Liver (tissue), 9 donors: ENCODE measurements around the gene ALPI. TPM values are rescaled to one million over a fixed set of nuclear protein-coding genes. Genes with fewer than 3 reads are reported as not detected.
"Not testable (repeated sequence)": the region's sequence is repeated elsewhere in the genome, so short reads cannot be mapped to it uniquely, and the experiment has no call there.

Experiments used
- DNase-seq: peaks from one replicate; pipeline ENCODE4 v3.0.0-alpha.2; 2017; ENCODE audit warnings: low spot score
- H3K27ac ChIP-seq, 2 donors: one replicate each; pipeline ENCODE4 v1.7.0; 2013; ENCODE audit warnings: inconsistent platforms in 2 of 2, low read length in 2 of 2, control low read depth in 1 of 2, low read depth in 1 of 2, mild to moderate bottlenecking in 1 of 2
- H3K27me3 ChIP-seq, 4 donors: one replicate each; pipeline versions ENCODE4 v1.6.1 to v1.7.0; 2013; ENCODE audit warnings: low read length in 3 of 4, inconsistent platforms in 1 of 4, mild to moderate bottlenecking in 1 of 4, moderate library complexity in 1 of 4; ENCODE audit not compliant: control insufficient read depth in 4 of 4, insufficient read depth in 4 of 4
- H3K36me3 ChIP-seq, 4 donors: one replicate each; pipeline versions ENCODE4 v1.6.1 to v1.7.0; 2013; ENCODE audit warnings: low read length in 3 of 4, mild to moderate bottlenecking in 3 of 4, low read depth in 1 of 4, moderate library complexity in 1 of 4; ENCODE audit not compliant: control insufficient read depth in 4 of 4, insufficient read depth in 3 of 4
- H3K4me1 ChIP-seq, 4 donors: one replicate each; pipeline versions ENCODE4 v1.6.1 to v1.7.0; 2013; ENCODE audit warnings: low read length in 3 of 4, mild to moderate bottlenecking in 3 of 4, moderate library complexity in 1 of 4; ENCODE audit not compliant: control insufficient read depth in 4 of 4, insufficient read depth in 4 of 4
- H3K4me3 ChIP-seq, 3 donors: one replicate each; pipeline versions ENCODE4 v1.6.1 to v1.7.0; 2013; ENCODE audit warnings: low read length in 3 of 3, control low read depth in 1 of 3, low read depth in 1 of 3, mild to moderate bottlenecking in 1 of 3
- H3K9ac ChIP-seq, 2 donors: one replicate each; pipeline ENCODE4 v1.7.0; 2013; ENCODE audit warnings: low read length in 2 of 2, mild to moderate bottlenecking in 2 of 2, moderate library complexity in 2 of 2, control low read depth in 1 of 2, low read depth in 1 of 2
- H3K9me3 ChIP-seq, 4 donors: one replicate each; pipeline versions ENCODE4 v1.6.1 to v1.7.0; 2013; ENCODE audit warnings: low read length in 3 of 4; ENCODE audit not compliant: control insufficient read depth in 4 of 4
- ATF3 ChIP-seq: IDR thresholded peaks from 2 replicates; pipeline ENCODE4 v1.6.1; 2016; ENCODE audit warnings: antibody characterized with exemption
- EGR1 ChIP-seq, 2 donors: IDR thresholded peaks; 2 replicates each; pipeline ENCODE4 v1.6.1; 2016 to 2018; ENCODE audit warnings: antibody characterized with exemption in 2 of 2, low read depth in 2 of 2
- GABPA ChIP-seq, 2 donors: IDR thresholded peaks in 1 of 2; conservative IDR thresholded peaks in 1 of 2; 2 replicates each; pipeline ENCODE4 v1.6.1; 2016; ENCODE audit warnings: antibody characterized with exemption in 2 of 2, mild to moderate bottlenecking in 1 of 2, moderate library complexity in 1 of 2
- HNF4A ChIP-seq, 2 donors: conservative IDR thresholded peaks; 2 replicates each; pipeline ENCODE4 v1.6.1; 2016; ENCODE audit warnings: antibody characterized with exemption in 2 of 2, mild to moderate bottlenecking in 2 of 2
- HNF4G ChIP-seq: IDR thresholded peaks from 2 replicates; pipeline ENCODE4 v1.6.1; 2016; ENCODE audit warnings: antibody characterized with exemption
- YY1 ChIP-seq: IDR thresholded peaks from 2 replicates; pipeline ENCODE4 v1.6.1; 2016; ENCODE audit warnings: antibody characterized with exemption, mild to moderate bottlenecking
- WGBS: extraction: QIAGEN DNeasy Blood & Tissue Kit; methylation state at CpG from one replicate; pipeline ENCODE4 v1.1.7; 2013; 5-methylcytosine and 5-hydroxymethylcytosine counted together
- polyA plus RNA-seq, 2 donors: library from polyadenylated mRNA; stranded (reverse) in 1 of 2; unstranded in 1 of 2; fragments of 200-250 nt in 1 of 2; fragments of >200 nt in 1 of 2; fragmentation: Nextera tagmentation in 1 of 2; extraction: Ambion mirVana in 1 of 2; gene quantifications; one replicate each; pipeline versions ENCODE4 v1.2.1 to v1.2.3, GENCODE V29; 2013 to 2015
- total RNA-seq, 2 donors: library from RNA; depleted of rRNA; stranded (reverse); fragments of >200 nt; gene quantifications; one replicate each; pipeline ENCODE4 v1.2.3, GENCODE V29; 2014
- TF ChIP-seq, protein P1 (sequence below): fragments of 150-350 bp; IDR thresholded peaks from 2 replicates; pipeline ENCODE4 v1.5.1; 2017; ENCODE audit warnings: improper control_type of control experiment, low read depth, low read length; ENCODE audit not compliant: missing input control
- TF ChIP-seq, protein P2 (sequence below): IDR thresholded peaks from 2 replicates; pipeline ENCODE4 v1.6.1; 2016; ENCODE audit warnings: antibody characterized with exemption
- TF ChIP-seq, protein P3 (sequence below): IDR thresholded peaks from 2 replicates; pipeline ENCODE4 v1.6.1; 2016; ENCODE audit warnings: antibody characterized with exemption, mild to moderate bottlenecking
- donor health status: healthy.
- donor health status: healthy.
- donor health status: healthy.
- donor health status: healthy.
- donor health status: healthy.

Gene ALPI
- total RNA-seq (not detected), polyA plus RNA-seq (under 1 TPM in 1 of 2 donors, not detected in 1; 0.02 TPM)

- Histone ChIP-seq H3K9me3 (peaks cover 0 to 1% (median 0%) of the 10 kb centered on the region in 4 donors), H3K4me3 (no peak within 1 kb of the TSS), H3K27me3 (peaks cover 0 to 7% (median 2%) of the 10 kb centered on the region in 4 donors), H3K9ac (no peak within 1 kb of the TSS), H3K27ac (no peak within 1 kb of the TSS), H3K36me3 (no peaks in the 10 kb centered on the region), H3K4me1 (no peaks in the 10 kb centered on the region)
- no peak for TF ChIP-seq GABPA (IDR thresholded peaks at IDR 0.05 in 1 of 2, conservative IDR thresholded peaks at IDR 0.05 in 1 of 2)
- no peak for TF ChIP-seq YY1
- TF ChIP-seq HNF4G = no peak
- no peak for TF ChIP-seq HNF4A (conservative IDR thresholded peaks at IDR 0.05)
- TF ChIP-seq, protein P1, sequence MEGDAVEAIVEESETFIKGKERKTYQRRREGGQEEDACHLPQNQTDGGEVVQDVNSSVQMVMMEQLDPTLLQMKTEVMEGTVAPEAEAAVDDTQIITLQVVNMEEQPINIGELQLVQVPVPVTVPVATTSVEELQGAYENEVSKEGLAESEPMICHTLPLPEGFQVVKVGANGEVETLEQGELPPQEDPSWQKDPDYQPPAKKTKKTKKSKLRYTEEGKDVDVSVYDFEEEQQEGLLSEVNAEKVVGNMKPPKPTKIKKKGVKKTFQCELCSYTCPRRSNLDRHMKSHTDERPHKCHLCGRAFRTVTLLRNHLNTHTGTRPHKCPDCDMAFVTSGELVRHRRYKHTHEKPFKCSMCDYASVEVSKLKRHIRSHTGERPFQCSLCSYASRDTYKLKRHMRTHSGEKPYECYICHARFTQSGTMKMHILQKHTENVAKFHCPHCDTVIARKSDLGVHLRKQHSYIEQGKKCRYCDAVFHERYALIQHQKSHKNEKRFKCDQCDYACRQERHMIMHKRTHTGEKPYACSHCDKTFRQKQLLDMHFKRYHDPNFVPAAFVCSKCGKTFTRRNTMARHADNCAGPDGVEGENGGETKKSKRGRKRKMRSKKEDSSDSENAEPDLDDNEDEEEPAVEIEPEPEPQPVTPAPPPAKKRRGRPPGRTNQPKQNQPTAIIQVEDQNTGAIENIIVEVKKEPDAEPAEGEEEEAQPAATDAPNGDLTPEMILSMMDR = no peak
- TF ChIP-seq EGR1 (IDR thresholded peaks at IDR 0.05; ENCODE audit: low read depth in 2 of 2) = no peak
- 81% methylated on average over 14 of the region's 14 CpGs for WGBS
- DNase-seq = no peak
These were observed at the start of gene ALPI for GRCh38 chr2:232455426-232456255. Gene ALPI (plus strand): TSS chr2:232456153. CDS start chr2:232456200, 47 bp downstream.

DNA sequence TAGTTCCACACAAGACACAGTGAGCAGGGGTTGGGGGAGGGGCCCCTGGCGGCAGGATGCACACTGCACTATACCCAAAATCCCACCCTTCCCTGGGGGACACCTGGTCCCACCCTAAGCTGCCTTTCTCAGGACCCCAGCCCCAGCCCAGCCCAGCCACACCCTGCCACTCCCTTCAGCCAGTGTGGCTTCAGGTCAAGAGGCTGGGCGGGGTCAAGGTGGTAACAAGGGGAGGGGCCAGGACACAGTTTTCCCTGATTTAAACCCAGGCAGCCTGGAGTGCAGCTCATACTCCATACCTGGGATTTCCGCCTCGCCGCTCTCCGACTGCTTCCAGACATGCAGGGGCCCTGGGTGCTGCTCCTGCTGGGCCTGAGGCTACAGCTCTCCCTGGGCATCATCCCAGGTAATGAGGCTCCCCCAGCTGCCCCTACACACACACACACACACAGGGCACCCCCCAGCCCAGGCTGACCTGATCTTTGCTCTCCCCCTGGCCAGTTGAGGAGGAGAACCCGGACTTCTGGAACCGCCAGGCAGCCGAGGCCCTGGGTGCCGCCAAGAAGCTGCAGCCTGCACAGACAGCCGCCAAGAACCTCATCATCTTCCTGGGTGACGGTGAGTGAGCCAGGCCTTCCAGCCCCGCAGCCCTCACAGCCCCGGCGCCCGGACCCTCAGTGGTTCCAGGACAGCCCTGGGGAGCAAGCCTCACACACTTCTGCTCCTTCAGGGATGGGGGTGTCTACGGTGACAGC is 49.2 kb upstream of the ALPI start, which contains the start of gene ALPG:
Gene ALPG, plus strand, starts transcription at position 289 of the 755 bp plus-strand sequence. Its CDS starts 51 bp downstream, at position 340.
- Histone ChIP-seq H3K36me3 (no peaks in the 10 kb centered on the region), H3K9me3 (no peaks in the 10 kb centered on the region), H3K27me3 (no peaks in the 10 kb centered on the region), H3K4me3 (no peak within 1 kb of the TSS), H3K4me1 (no peaks in the 10 kb centered on the region), H3K9ac (no peak within 1 kb of the TSS), H3K27ac (no peak within 1 kb of the TSS)
- 91% methylated on average over 17 of the region's 17 CpGs for WGBS
- no peak for DNase-seq
- no peak for TF ChIP-seq ATF3
- TF ChIP-seq, protein P2, sequence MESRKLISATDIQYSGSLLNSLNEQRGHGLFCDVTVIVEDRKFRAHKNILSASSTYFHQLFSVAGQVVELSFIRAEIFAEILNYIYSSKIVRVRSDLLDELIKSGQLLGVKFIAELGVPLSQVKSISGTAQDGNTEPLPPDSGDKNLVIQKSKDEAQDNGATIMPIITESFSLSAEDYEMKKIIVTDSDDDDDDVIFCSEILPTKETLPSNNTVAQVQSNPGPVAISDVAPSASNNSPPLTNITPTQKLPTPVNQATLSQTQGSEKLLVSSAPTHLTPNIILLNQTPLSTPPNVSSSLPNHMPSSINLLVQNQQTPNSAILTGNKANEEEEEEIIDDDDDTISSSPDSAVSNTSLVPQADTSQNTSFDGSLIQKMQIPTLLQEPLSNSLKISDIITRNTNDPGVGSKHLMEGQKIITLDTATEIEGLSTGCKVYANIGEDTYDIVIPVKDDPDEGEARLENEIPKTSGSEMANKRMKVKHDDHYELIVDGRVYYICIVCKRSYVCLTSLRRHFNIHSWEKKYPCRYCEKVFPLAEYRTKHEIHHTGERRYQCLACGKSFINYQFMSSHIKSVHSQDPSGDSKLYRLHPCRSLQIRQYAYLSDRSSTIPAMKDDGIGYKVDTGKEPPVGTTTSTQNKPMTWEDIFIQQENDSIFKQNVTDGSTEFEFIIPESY = no peak
- TF ChIP-seq, protein P3, sequence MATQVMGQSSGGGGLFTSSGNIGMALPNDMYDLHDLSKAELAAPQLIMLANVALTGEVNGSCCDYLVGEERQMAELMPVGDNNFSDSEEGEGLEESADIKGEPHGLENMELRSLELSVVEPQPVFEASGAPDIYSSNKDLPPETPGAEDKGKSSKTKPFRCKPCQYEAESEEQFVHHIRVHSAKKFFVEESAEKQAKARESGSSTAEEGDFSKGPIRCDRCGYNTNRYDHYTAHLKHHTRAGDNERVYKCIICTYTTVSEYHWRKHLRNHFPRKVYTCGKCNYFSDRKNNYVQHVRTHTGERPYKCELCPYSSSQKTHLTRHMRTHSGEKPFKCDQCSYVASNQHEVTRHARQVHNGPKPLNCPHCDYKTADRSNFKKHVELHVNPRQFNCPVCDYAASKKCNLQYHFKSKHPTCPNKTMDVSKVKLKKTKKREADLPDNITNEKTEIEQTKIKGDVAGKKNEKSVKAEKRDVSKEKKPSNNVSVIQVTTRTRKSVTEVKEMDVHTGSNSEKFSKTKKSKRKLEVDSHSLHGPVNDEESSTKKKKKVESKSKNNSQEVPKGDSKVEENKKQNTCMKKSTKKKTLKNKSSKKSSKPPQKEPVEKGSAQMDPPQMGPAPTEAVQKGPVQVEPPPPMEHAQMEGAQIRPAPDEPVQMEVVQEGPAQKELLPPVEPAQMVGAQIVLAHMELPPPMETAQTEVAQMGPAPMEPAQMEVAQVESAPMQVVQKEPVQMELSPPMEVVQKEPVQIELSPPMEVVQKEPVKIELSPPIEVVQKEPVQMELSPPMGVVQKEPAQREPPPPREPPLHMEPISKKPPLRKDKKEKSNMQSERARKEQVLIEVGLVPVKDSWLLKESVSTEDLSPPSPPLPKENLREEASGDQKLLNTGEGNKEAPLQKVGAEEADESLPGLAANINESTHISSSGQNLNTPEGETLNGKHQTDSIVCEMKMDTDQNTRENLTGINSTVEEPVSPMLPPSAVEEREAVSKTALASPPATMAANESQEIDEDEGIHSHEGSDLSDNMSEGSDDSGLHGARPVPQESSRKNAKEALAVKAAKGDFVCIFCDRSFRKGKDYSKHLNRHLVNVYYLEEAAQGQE = no peak

GRCh38 chr2:232407428-232408150 is 48.4 kb upstream of the ALPI start:
- H3K4me1 ChIP-seq, H3K27me3 ChIP-seq, H3K9ac ChIP-seq, H3K9me3 ChIP-seq, H3K36me3 ChIP-seq, H3K4me3 ChIP-seq, H3K27ac ChIP-seq, DNase-seq: not testable (repeated sequence)
- 91% methylated on average over 28 of the region's 30 CpGs for WGBS

DNA sequence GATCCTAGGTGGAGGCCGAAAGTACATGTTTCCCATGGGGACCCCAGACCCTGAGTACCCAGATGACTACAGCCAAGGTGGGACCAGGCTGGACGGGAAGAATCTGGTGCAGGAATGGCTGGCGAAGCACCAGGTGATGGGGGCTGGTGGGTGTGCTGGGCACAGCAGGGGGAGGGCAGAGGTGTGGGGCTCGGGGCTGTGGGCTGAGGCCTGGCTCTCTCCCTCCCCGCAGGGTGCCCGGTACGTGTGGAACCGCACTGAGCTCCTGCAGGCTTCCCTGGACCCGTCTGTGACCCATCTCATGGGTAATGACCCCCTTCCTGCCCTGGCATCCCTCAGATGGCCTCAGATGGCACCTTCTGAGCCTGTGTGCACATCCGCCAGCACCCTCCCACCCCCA is 47.7 kb upstream of the ALPI start:
- not testable (repeated sequence) for H3K4me1 ChIP-seq, H3K27ac ChIP-seq, H3K27me3 ChIP-seq, H3K36me3 ChIP-seq, H3K9ac ChIP-seq, H3K9me3 ChIP-seq, H3K4me3 ChIP-seq, DNase-seq
- WGBS = 88% methylated on average over 10 of the region's 10 CpGs
